NCI-H146 treated with DMSO at 0.1 percent for 48 hours (cell line): Measurements from ENCODE around the gene PCYT1B.

Experiments
- DNase-seq: peaks from one replicate; lab custom pipeline; 2025; ENCODE audit not compliant: unreplicated experiment; lab: John Stamatoyannopoulos, UW

PCYT1B gene

GRCh38 chrX:24528605-24529004, 118.5 kb downstream of the PCYT1B start:
- no peak for DNase-seq

GRCh38 chrX:24526616-24527015, 120.5 kb downstream of the PCYT1B start:
- DNase-seq: no peak

GRCh38 chrX:24525455-24525854, 121.7 kb downstream of the PCYT1B start:
- DNase-seq: no peak

- DNase-seq: no peak
Observed at GRCh38 chrX:24520472-24520871, 126.7 kb downstream of the PCYT1B start.

GRCh38 chrX:24515447-24515846, 131.7 kb downstream of the PCYT1B start:
- DNase-seq: no peak

GRCh38 chrX:24513416-24513815, 133.7 kb downstream of the PCYT1B start:
- DNase-seq: no peak

GRCh38 chrX:24508375-24508774, 138.8 kb downstream of the PCYT1B start:
- no peak for DNase-seq
